Adrenal gland (tissue), 5 donors: ENCODE measurements around the gene AGRN.

Experiments
- CTCF ChIP-seq, 6 experiments: fragments of 450-650 bp in 4 of 6; fragments of 200-600 bp in 2 of 6; sonication (generic) in 1 of 6; IDR thresholded peaks; 1 replicate in 5 of 6; 2 replicates in 1 of 6; pipeline versions ENCODE4 v1.5.1 to v1.8.0; 2016 to 2021; ENCODE audit warnings: antibody characterized with exemption in 6 of 6, mild to moderate bottlenecking in 2 of 6, moderate library complexity in 1 of 6
- POLR2A ChIP-seq, 2 donors: fragments of 450-650 bp; IDR thresholded peaks; one replicate each; pipeline ENCODE4 v1.6.1; 2017; ENCODE audit warnings: antibody characterized with exemption in 2 of 2, mild to moderate bottlenecking in 2 of 2, moderate library complexity in 1 of 2
- donor health status: DM: no; HTN: no; CAD: no.

GRCh38 chr1:1006305-1007159, 13.4 kb upstream of the AGRN start:
- TF ChIP-seq POLR2A (IDR thresholded peaks at IDR 0.05), result no peak
- TF ChIP-seq CTCF (IDR thresholded peaks at IDR 0.05), result no peak
